Naive thymus-derived CD4-positive, alpha-beta T cell (primary cell): Measurements from ENCODE around the gene PARP9. TPM values are rescaled to one million over a fixed set of nuclear protein-coding genes. Genes with fewer than 3 reads are reported as not detected.
"Not testable (repeated sequence)": the region's sequence is repeated elsewhere in the genome, so short reads cannot be mapped to it uniquely, and the experiment has no call there.

Experiments
- ATAC-seq: fragments of 150-1000 bp; cut with Tn5 transposase; 2 replicates; pipeline ENCODE4 v1.10.0; 2021; ENCODE audit warnings: mild to moderate bottlenecking, moderate library complexity
- CTCF ChIA-PET: fragments of 350-600 bp; sonication (Branson Sonifier 250); formaldehyde crosslinking; loops from one replicate; lab custom pipeline; 2021; ENCODE audit warnings: antibody characterized with exemption; lab: Charles Lee
- POLR2A ChIA-PET: fragments of 350-600 bp; sonication (Branson Sonifier 250); formaldehyde crosslinking; loops from one replicate; lab custom pipeline; 2021; ENCODE audit warnings: antibody characterized with exemption, inconsistent platforms; lab: Charles Lee
- DNase-seq, 9 donors: peaks; one replicate each; pipeline versions ENCODE4 v3.0.0 to v3.0.0-alpha.2; 2020 to 2022; ENCODE audit warnings: mixed read lengths in 1 of 9
- H3K27ac ChIP-seq: one replicate; pipeline ENCODE4 v1.7.0; 2013; ENCODE audit warnings: mild to moderate bottlenecking, low read depth, low read length, moderate library complexity
- H3K27me3 ChIP-seq, 2 donors: one replicate each; pipeline ENCODE4 v1.7.0; 2013; ENCODE audit warnings: low read length in 2 of 2, mild to moderate bottlenecking in 2 of 2, moderate library complexity in 2 of 2; ENCODE audit not compliant: control insufficient read depth in 2 of 2, insufficient read depth in 2 of 2
- H3K36me3 ChIP-seq, 3 experiments: 1 replicate in 2 of 3; 2 replicates in 1 of 3; pipeline ENCODE4 v1.7.0; 2013; ENCODE audit warnings: low read length in 3 of 3, mild to moderate bottlenecking in 3 of 3, moderate library complexity in 1 of 3; ENCODE audit not compliant: insufficient read depth in 3 of 3, control insufficient read depth in 2 of 3
- H3K4me1 ChIP-seq, 2 donors: one replicate each; pipeline ENCODE4 v1.7.0; 2013; ENCODE audit warnings: low read length in 2 of 2, mild to moderate bottlenecking in 2 of 2, moderate library complexity in 1 of 2; ENCODE audit not compliant: control insufficient read depth in 2 of 2, insufficient read depth in 2 of 2
- H3K4me3 ChIP-seq: 2 replicates; pipeline ENCODE4 v1.7.0; 2013; ENCODE audit warnings: mild to moderate bottlenecking, low read length
- H3K9me3 ChIP-seq, 3 experiments: 1 replicate in 2 of 3; 2 replicates in 1 of 3; pipeline ENCODE4 v1.7.0; 2013; ENCODE audit warnings: low read length in 3 of 3; ENCODE audit not compliant: control insufficient read depth in 2 of 3
- H3K27ac Mint-ChIP-seq, 9 donors: one replicate each; pipeline ENCODE4 v1.8.0; 2020 to 2022; ENCODE audit warnings: mixed read lengths in 9 of 9, mild to moderate bottlenecking in 8 of 9, moderate library complexity in 5 of 9, inconsistent platforms in 2 of 9
- H3K27me3 Mint-ChIP-seq, 5 donors: one replicate each; pipeline ENCODE4 v1.8.0; 2021 to 2022; ENCODE audit warnings: mixed read lengths in 5 of 5, mild to moderate bottlenecking in 1 of 5
- H3K36me3 Mint-ChIP-seq, 5 donors: one replicate each; pipeline ENCODE4 v1.8.0; 2020 to 2022; ENCODE audit warnings: mixed read lengths in 5 of 5, mild to moderate bottlenecking in 3 of 5, inconsistent platforms in 1 of 5
- H3K4me1 Mint-ChIP-seq, 7 donors: one replicate each; pipeline ENCODE4 v1.8.0; 2020 to 2022; ENCODE audit warnings: mixed read lengths in 7 of 7, mild to moderate bottlenecking in 3 of 7, inconsistent platforms in 1 of 7
- H3K4me3 Mint-ChIP-seq, 10 donors: one replicate each; pipeline ENCODE4 v1.8.0; 2020 to 2022; ENCODE audit warnings: mild to moderate bottlenecking in 10 of 10, mixed read lengths in 10 of 10, moderate library complexity in 6 of 10, inconsistent platforms in 2 of 10
- H3K9me3 Mint-ChIP-seq, 11 donors: one replicate each; pipeline ENCODE4 v1.8.0; 2020 to 2022; ENCODE audit warnings: mixed read lengths in 11 of 11, mild to moderate bottlenecking in 4 of 11, inconsistent platforms in 1 of 11, moderate library complexity in 1 of 11
- intact Hi-C, 2 donors: fragments of 100-400 bp; cut with micrococcal nuclease; formaldehyde crosslinking; loops; one replicate each; pipeline ENCODE4 v1.15.1; 2023
- polyA plus RNA-seq, 2 donors: library from polyadenylated mRNA; unstranded; fragments of 300-500 nt; fragmentation: Illumina TruSeq; gene quantifications; one replicate each; pipeline ENCODE4 v1.2.3, GENCODE V29; 2021
- total RNA-seq, 6 experiments: library from RNA in 5 of 6; stranded (reverse) in 5 of 6; gene quantifications; 1 replicate in 5 of 6; 2 replicates in 1 of 6; pipeline ENCODE4 v1.2.3 and lab custom pipeline; 2021 to 2026

Gene PARP9
- total and polyA plus RNA-seq, 7 experiments from 2014 or later, result 17.6 to 165 (median 24.4) TPM

DNA sequence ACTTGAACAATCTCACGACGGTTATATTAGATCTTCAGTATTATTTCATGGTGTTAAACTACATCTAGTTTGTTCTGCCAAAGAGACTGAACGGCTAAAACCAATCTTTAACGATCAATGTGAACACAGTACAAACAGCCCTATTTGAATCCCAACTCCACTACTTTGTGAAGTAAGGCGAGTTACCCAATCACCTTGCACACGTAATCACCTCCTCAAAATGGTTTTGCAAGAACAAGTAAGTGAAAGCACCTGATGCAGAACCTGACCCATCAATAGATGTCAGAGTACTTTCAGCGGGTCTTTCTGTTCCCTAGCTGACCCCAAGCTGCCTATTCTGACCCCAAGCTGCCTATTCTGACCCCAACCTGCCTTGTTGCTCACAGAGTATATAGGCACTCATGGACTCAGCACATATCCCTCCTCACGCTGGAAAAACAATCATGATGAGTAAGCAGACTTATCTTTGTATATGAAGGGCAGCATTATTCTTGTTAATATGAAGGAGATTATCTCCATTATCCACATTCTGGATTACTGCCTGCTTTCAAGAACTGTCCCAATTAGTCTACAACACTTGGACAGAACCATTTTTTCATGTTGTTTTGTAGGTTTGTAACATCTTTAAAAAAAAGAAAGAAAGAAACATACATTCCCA is 53.1 kb downstream of the PARP9 start:
- Mint-ChIP-seq H3K36me3 (peaks cover 7 to 27% (median 19%) of the 10 kb centered on the region in 5 donors), H3K4me1 (peaks cover 49 to 78% (median 72%) of the 10 kb centered on the region in 7 donors), H3K4me3 (peak overlapping the region in 6 of 10 donors; percentile 19 to 65 (median 47)), H3K9me3 (peaks cover 0 to 13% (median 5%) of the 10 kb centered on the region in 11 donors), H3K27me3 (no peaks in the 10 kb centered on the region), H3K27ac (peak overlapping the region in 1 of 9 donors; percentile 54)
- peaks cover 0 to 3% (median 0%) of the 10 kb centered on the region in 3 experiments for H3K36me3 ChIP-seq
- intact Hi-C loops, result loop anchor here (5.0 to 10.0 kb wide), 5 partner anchors 46 to 1074 kb away; partner anchors contain the start of genes EAF2 (in 1 of the 2), HACD2 (in 1 of the 2), IQCB1 (in 1 of the 2) and POLQ (in 1 of the 2)
- ChIA-PET CTCF (no interaction called here), POLR2A (interaction anchor here (2.0 kb wide), 1 partner anchor 94 kb away, joined by 10 read pairs; the partner anchor contains the start of gene WDR5B)
- peaks cover 11 to 21% of the 10 kb centered on the region in 2 donors for H3K4me1 ChIP-seq
- H3K9me3 ChIP-seq, result no peaks in the 10 kb centered on the region
- ATAC-seq (no peak), DNase-seq (no peak)
- no peak overlapping the region for H3K27ac ChIP-seq
- no peaks in the 10 kb centered on the region for H3K27me3 ChIP-seq
- no peak overlapping the region for H3K4me3 ChIP-seq

GRCh38 chr3:122508944-122509343 is 55.2 kb downstream of the PARP9 start:
- H3K9me3 Mint-ChIP-seq, result peaks cover 0 to 13% (median 6%) of the 10 kb centered on the region in 11 donors
- H3K27me3 Mint-ChIP-seq, H3K36me3 ChIP-seq, intact Hi-C loops, H3K9me3 ChIP-seq, DNase-seq, ATAC-seq, POLR2A ChIA-PET, H3K27ac ChIP-seq, H3K27ac Mint-ChIP-seq, H3K27me3 ChIP-seq, H3K4me3 ChIP-seq: not testable (repeated sequence)
- peaks cover 8 to 36% (median 26%) of the 10 kb centered on the region in 5 donors for H3K36me3 Mint-ChIP-seq
- peak overlapping the region in 2 of 10 donors; percentile 34 to 47 for H3K4me3 Mint-ChIP-seq
- peaks cover 47 to 89% (median 83%) of the 10 kb centered on the region in 7 donors for H3K4me1 Mint-ChIP-seq
- CTCF ChIA-PET, result interaction anchor here (1.0 kb wide), 1 partner anchor 51 kb away, joined by 4 read pairs; no protein-coding TSS in a partner anchor
- peaks cover 11 to 19% of the 10 kb centered on the region in 2 donors for H3K4me1 ChIP-seq

DNA sequence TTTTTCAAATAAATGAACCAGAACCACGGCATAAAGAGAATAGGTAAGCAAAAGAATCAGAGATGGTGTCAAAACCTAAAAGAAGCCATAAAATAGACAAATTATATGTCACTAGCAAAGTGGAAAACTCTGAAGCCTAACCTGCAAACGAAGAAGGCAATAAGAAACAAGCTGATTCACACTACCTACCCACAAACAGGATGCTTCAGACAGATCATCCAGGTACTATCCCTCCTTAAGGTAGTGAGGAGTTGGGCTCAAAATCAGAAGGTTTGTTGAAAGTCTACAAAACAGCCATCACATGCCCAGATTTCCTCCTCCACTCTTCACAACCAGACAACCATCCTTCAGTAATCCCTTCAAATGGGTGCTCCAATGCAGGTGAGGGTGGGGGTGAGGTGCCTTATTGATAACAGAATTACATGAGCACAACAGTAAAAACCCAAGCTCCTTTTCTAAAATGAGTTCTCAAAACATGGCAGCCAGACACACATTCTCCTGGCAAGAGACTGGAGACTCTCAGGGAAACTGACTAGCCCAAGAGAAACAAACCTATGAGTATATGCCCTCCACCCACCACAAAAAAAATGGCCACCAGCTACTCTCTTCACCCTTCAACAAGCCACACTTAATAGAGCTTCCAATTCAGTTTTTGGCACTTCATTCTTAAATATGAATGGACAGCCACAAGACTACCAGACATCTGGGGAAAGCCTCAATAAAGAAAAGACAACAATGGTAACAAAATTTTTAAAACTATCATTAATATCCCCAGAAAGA is 55.8 kb downstream of the PARP9 start:
- H3K4me1 ChIP-seq, result peaks cover 11 to 14% of the 10 kb centered on the region in 2 donors
- peaks cover 0 to 13% (median 6%) of the 10 kb centered on the region in 11 donors for H3K9me3 Mint-ChIP-seq
- H3K27me3 ChIP-seq, result no peaks in the 10 kb centered on the region
- DNase-seq (no peak), ATAC-seq (no peak)
- H3K4me3 ChIP-seq, result no peak overlapping the region
- H3K9me3 ChIP-seq, result no peaks in the 10 kb centered on the region
- no peak overlapping the region for H3K27ac ChIP-seq
- peak overlapping the region in 7 of 10 donors; percentile 11 to 47 (median 29) for H3K4me3 Mint-ChIP-seq
- H3K36me3 ChIP-seq, result peaks cover 0 to 3% (median 0%) of the 10 kb centered on the region in 3 experiments
- CTCF ChIA-PET, result interaction anchor here (1.0 kb wide), 1 partner anchor 52 kb away, joined by 4 read pairs; no protein-coding TSS in a partner anchor
- intact Hi-C loops, result no loop called here
- peaks cover 8 to 39% (median 26%) of the 10 kb centered on the region in 5 donors for H3K36me3 Mint-ChIP-seq
- no peaks in the 10 kb centered on the region for H3K27me3 Mint-ChIP-seq
- H3K27ac Mint-ChIP-seq, result peak overlapping the region in 2 of 9 donors; percentile 25 to 41
- peaks cover 47 to 91% (median 84%) of the 10 kb centered on the region in 7 donors for H3K4me1 Mint-ChIP-seq
- POLR2A ChIA-PET, result no interaction called here

GRCh38 chr3:122506450-122506849 is 57.6 kb downstream of the PARP9 start:
- ChIA-PET CTCF (interaction anchor here (1.2 kb wide), 1 partner anchor 10 kb away, joined by 3 read pairs; no protein-coding TSS in a partner anchor), POLR2A (interaction anchor here (0.5 to 0.7 kb wide), 2 partner anchors 95 to 110 kb away, joined by 3 read pairs; no protein-coding TSS in a partner anchor)
- Histone ChIP-seq H3K36me3 (peaks cover 0 to 3% (median 0%) of the 10 kb centered on the region in 3 experiments), H3K4me1 (peaks cover 8 to 10% of the 10 kb centered on the region in 2 donors), H3K4me3 (no peak overlapping the region), H3K27ac (no peak overlapping the region), H3K27me3 (no peaks in the 10 kb centered on the region), H3K9me3 (no peaks in the 10 kb centered on the region)
- intact Hi-C loops, result loop anchor here in 1 of 2 donors (1.0 kb wide), 1 partner anchor 8 kb away; the partner anchor contains the start of gene KPNA1
- Mint-ChIP-seq H3K4me1 (peaks cover 45 to 91% (median 84%) of the 10 kb centered on the region in 7 donors), H3K9me3 (peaks cover 0 to 13% (median 6%) of the 10 kb centered on the region in 11 donors), H3K27ac (no peak overlapping the region), H3K4me3 (peak overlapping the region in 1 of 10 donors; percentile 5), H3K27me3 (no peaks in the 10 kb centered on the region), H3K36me3 (peaks cover 8 to 41% (median 26%) of the 10 kb centered on the region in 5 donors)
- no peak for ATAC-seq
- DNase-seq, result no peak

GRCh38 chr3:122505676-122506075 is 58.4 kb downstream of the PARP9 start:
- peaks cover 8 to 45% (median 20%) of the 10 kb centered on the region in 5 donors for H3K36me3 Mint-ChIP-seq
- no peaks in the 10 kb centered on the region for H3K27me3 Mint-ChIP-seq
- Histone ChIP-seq H3K9me3 (no peaks in the 10 kb centered on the region), H3K27me3 (no peaks in the 10 kb centered on the region), H3K4me1 (peaks cover 3 to 5% of the 10 kb centered on the region in 2 donors), H3K4me3 (no peak overlapping the region), H3K36me3 (peaks cover 0 to 3% (median 0%) of the 10 kb centered on the region in 3 experiments), H3K27ac (no peak overlapping the region)
- ATAC-seq (no peak), DNase-seq (no peak)
- CTCF ChIA-PET, result no interaction called here
- H3K4me3 Mint-ChIP-seq, result peak overlapping the region in 1 of 10 donors; percentile 1
- H3K4me1 Mint-ChIP-seq, result peaks cover 38 to 91% (median 84%) of the 10 kb centered on the region in 7 donors
- POLR2A ChIA-PET, result interaction anchor here (0.7 kb wide), 2 partner anchors 12 to 57 kb away, joined by 3 read pairs; no protein-coding TSS in a partner anchor
- intact Hi-C loops, result loop anchor here in 1 of 2 donors (1.0 kb wide), 1 partner anchor 9 kb away; the partner anchor contains the start of gene KPNA1
- H3K9me3 Mint-ChIP-seq, result peaks cover 0 to 13% (median 6%) of the 10 kb centered on the region in 11 donors
- no peak overlapping the region for H3K27ac Mint-ChIP-seq

- Histone ChIP-seq H3K4me1 (peaks cover 7 to 12% of the 10 kb centered on the region in 2 donors), H3K4me3 (no peak overlapping the region), H3K36me3 (peaks cover 0 to 3% (median 0%) of the 10 kb centered on the region in 3 experiments), H3K9me3 (no peaks in the 10 kb centered on the region), H3K27ac (no peak overlapping the region), H3K27me3 (no peaks in the 10 kb centered on the region)
- Mint-ChIP-seq H3K36me3 (peaks cover 0 to 23% (median 18%) of the 10 kb centered on the region in 5 donors), H3K9me3 (peaks cover 0 to 7% (median 0%) of the 10 kb centered on the region in 11 donors), H3K4me3 (no peak overlapping the region), H3K4me1 (peaks cover 34 to 92% (median 83%) of the 10 kb centered on the region in 7 donors), H3K27ac (peak overlapping the region in 1 of 9 donors; percentile 21), H3K27me3 (no peaks in the 10 kb centered on the region)
- DNase-seq, result no peak
- intact Hi-C loops, result loop anchor here in 1 of 2 donors (2.0 kb wide), 1 partner anchor 14 kb away; no protein-coding TSS in a partner anchor
- POLR2A ChIA-PET, result no interaction called here
- ATAC-seq, result no peak
- CTCF ChIA-PET, result no interaction called here
Observed at GRCh38 chr3:122502941-122503340, 61.2 kb downstream of the PARP9 start.
